GM18873 (cell line): ENCODE results near the gene SLC6A11.

Experiments
- ATAC-seq: cut with Tn5 transposase; IDR thresholded peaks from one replicate; pipeline ENCODE4 v1.9.1; 2021; ENCODE audit warnings: mild to moderate bottlenecking, moderate library complexity, moderate number of reproducible peaks; ENCODE audit not compliant: unreplicated experiment, low FRiP score

Gene SLC6A11

DNA sequence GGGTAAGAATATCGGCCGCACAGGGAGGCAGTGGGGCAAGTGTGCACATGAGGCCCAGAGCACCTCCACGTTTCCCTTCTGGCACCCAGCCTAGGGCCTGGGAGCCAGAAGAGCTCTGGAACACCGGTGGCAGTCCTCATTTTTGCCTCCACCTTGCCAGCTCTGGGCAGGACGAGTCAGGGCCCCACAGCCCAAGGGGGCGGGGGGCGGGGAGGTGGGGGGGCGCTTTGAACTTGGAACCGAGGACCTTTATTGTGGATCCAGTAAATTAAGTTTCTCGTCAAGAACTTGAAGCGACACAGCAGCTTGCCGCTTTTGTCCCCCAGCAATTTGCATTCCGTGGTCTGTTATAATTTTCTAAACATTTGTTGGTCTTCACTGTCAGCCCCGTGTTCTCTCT is 66.8 kb downstream of the SLC6A11 start:
- no peak for ATAC-seq

DNA sequence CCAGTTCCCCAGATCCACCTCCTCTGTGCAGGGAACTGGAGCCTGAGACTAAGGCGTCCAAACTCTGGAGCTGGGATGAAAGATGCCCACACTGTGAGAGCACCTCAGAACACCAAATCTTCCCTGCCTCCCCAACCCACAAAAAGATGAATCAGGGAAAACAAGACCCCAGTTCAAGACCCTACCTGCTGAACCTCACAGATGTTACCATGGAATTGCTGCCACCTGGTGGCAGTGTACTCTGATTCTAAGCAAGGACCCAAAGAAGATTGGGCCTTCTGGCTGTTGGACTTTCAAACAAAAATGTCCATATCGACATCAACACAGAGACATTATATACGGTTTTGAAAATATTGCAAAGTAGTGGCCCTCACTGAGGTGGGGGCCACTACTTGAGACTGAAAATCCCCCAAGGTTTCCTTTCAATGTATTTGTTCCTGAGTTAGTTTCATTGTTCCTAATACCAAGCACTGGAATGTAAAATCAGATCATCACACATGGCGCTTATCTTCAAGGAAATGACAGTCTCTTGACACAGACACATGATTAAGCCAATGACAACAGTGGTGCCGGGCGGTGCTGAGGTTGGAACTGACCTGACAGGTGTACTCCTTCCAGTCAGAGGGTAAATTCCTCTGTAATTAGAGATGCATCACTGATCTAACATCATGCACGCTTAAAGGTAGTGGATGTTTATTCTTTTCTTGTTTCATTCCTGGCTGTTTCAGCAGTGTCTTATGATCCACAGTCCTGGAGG is 67.6 kb downstream of the SLC6A11 start:
- no peak for ATAC-seq

DNA sequence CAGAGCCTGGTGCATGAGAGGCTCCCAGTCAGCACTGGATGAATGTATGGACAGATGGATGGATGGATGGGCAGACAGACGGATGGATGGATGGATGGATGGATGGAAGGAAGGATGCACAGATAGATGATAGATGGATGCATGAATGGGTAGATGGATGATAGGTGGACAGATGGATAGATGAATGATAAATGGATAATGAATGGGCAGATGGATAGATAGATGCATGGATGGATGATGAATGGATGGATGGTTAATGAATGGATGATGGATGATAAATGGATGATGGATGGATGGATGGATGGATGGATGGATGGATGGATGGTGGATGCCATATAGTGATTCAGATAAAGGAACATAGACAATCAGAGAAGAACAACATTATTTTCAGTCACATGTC is 71.0 kb downstream of the SLC6A11 start:
- no peak for ATAC-seq

DNA sequence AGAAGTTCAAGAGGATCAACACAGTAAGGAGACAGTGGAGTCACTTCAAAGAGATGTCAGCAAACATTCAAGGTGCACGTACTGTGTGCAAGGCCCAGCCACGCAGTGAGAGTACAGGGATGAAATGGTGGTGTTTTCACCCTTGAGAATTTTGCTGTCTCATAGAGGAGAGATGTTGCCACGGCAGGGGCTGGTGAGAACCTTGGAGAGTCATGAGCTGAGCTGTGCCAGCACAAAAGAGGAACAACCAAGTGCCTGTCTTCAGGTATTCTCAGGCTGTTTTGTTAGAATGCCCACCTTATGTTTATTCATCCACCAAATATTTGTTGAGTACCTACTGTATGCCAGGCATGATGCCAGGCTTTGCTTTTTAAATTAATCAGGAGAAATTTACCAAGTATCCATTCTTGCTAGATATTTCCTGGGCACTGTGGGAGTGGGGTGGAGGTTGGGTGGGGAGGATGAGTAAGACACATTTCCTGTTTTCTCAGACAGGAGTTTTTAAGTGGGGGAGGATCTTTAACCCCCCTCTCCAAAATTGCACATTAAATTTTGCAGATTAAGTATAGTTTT is 72.6 kb downstream of the SLC6A11 start:
- no peak for ATAC-seq

DNA sequence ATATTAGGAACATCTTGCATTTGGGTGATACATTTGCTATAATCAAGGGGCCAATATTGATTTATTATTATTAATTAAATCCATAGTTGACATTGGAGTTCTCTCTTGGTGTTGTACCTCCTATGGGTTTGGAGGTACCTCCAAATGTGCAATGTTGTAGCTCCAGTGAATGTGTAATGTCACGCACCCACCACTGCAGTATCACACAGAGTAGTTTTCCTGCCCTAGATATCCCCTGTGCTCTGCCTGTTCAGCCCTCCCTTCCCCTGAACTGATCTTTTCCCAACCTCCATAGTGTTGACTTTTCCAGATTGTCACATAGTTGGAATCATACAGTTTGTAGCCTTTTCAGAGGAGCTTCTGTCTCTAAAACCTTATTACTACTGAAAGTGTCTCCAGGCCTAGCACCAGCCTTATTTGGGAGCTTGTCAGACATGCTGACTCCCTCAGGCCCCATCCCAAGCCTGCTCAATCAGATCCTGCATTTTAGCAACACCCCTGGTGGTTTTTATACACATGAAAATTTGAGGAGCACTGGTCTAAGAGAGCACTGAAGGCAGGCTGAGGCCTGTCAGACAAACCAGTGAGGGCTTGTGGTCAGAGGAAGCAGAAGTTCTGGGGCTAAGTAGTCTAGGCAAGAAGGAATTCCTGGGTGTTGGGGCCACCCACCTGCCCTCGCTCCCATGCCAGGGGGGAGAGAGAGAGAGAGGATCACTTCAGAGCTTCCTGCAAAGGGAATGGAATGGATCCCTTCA is 73.4 kb downstream of the SLC6A11 start:
- no peak for ATAC-seq

DNA sequence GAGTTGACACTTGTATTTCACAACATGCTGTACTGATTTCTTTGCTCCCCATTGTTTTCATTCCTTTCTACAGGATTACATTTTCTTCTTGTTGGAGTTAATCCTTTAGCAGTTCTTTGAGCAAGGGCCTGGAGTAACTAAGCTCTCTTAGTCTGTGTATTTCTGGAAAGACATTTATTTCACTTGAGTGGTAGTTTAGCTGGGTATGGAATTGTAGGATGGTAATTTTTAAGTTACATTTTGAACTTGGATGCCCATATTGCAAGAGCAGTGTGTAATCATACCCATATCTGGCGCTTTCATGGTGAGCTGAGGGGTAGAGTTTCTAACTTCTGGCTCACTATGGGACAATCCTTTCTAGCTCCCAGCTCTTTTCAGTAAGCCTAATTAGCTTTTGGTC is 74.6 kb downstream of the SLC6A11 start:
- ATAC-seq: no peak

DNA sequence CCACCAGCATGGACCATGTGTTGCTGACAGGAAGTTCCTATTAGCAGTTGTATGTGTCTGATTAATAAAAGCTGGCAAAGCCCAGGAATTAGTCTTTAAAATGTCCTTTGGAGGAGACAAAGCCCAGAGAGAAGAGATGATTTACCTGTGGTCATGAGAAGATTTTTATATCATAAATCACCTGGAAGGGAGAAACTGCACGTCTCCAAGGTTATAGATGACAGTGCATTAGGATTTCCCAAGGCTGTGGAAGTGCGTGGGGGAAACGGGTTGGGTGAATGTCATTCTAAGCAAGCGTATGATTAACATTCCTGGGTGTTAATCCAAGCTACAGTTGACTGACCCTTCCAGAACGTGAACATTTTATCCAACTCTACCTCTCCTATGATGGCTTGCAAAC is 76.6 kb downstream of the SLC6A11 start:
- no peak for ATAC-seq

DNA sequence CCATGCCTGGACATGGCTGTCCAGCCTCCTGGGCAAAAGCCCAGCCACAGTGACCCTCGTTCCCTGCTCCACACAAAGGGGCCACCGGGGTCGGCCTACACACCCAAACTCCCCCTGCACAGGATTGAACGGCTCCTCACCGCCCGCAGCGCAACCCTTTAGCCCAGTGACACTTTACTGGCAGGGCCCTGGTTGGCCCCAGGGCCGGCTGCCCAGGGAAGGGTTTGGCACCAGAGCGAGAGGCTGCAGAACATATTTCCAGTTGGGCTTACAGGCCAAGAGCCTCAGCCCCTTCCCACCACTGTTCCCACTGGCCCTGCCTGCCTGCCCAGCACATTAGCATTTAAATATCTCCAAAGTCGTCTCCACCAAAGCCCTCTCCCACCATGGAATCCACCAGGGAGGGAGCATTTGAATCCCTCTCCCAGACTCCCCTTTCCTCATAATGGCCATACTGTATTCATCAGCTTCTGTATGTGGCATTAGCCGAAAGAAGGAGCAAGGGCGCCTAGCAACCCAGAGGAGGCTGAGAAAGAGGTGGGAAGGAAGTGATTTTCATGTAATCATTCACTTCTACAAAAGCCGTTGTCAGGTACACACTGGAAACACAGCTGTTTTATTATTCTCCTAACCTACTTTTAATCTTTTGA is 85.4 kb downstream of the SLC6A11 start:
- no peak for ATAC-seq

DNA sequence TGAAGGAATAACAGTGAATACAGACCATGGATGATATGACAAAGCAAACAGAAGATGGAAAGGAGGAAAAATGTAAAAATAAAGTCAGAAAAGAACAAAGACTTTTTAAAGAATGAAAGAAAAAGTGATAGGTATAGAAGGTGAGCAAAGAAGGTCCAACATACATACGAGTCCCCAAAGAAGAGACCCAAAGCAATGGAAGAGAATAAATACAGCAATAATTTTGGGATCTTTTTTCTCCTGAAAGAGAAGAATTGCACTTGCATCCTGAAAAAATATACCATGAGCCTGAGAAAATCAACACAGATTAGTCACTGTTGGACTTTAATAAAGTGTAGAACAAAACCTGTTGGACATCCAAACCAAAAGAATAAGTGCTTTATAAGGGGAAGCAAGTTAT is 91.2 kb downstream of the SLC6A11 start:
- no peak for ATAC-seq

DNA sequence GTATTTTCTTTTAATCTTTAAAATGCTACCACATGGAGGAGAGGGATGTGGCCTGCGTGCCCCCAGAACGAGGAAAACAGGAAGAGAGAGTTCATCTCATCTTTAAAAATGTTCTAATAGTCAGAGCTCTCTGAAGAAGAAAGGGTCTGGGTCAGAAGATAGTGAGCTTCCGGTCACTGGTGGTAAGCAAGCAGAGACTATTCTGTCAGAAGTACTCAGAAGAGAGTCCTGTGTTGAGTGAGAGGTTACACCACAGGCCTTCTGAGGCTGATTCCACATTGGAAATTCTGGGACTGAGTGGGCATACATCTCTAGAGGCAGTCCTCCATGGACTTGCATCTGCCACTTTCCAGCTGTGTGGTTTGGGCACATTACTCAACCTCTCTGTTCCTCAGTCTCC is 94.3 kb downstream of the SLC6A11 start:
- ATAC-seq: no peak

DNA sequence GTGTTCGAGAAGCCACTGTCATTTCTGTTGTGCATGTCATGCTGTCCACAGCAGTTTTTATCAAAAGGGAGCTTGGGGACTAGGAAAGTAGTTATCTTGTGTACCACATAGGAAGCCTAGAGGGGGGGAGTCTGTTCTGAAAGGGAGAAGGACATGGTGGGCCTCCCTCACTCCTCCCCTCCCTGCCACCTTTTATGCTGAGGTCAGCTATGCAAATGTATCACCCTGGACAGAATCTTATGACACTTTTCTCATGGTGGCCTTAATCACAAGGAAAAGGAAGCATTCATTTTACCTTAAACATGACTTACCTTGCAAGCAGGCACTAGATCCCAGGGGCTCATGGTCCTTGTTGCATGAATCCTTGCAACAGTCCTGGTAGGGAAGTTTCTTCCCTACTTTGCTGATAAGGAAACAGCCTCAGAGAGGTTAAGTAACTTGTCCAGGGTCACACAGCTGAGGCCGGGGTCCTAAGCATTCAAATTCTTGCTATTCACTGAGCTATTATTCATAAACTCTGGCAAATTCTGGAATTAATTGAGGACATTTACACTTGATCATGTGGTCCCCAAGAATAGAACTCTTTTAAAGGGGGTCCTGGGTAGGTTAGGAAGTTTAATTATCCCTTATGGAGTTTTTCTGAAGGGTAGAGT is 95.4 kb downstream of the SLC6A11 start:
- ATAC-seq: no peak

DNA sequence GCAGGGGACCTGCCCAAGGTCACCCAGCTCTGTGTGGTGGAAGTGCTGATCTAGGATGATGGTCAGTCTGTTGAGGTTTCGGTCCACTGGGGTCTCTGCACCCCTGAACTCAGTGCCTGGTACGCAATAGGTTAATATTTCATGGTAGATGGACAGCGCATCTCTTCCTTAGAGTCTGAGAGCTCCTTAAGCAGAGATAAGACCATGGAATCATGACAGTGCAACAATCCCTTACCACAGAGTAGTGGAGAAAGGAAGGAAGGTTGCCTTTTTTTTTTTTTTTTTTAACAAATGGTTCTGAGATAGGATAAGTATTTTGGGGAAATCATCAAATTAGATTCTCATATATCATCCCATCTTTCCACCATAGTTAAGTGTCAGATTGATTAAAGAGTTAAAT is 96.8 kb downstream of the SLC6A11 start:
- ATAC-seq: no peak

DNA sequence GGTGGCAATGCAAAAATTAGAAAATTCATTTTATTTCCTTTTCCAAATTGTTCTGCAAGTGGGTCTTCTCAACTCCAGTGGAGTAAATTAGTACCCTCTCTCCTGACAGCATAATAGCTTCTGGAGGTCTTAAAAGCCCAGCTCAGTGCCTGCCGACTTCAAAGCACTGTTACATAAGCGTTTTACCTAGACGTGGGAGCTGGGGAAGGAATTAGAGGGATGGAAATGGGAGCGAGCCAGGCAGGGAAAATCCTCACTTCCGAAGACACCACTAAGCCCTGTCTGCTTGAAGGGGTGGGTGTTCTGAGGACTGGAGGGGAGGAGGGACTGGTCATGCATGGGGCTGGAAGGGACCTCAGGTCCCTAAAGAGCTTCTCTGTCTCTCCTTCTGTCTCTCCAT is 99.3 kb downstream of the SLC6A11 start:
- ATAC-seq: no peak

DNA sequence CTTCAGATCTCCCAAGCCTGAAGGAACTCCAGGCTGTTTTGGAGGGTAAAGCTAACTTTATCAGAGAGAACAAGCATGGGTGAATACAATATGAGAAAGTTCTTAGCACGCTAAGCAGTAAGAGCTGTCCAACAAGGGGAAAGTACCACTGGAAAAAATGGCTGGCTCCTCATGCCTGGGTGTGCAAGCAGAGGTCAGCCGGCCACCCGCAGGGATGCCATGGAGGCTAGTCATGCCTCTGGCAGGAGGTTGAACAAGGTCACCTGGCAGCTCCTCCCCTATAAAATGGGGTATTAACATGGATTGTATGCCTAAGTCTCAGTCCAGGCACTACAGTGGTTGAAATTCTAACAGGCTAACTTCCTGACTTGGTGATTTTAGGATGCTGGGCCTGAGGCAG is 101.1 kb downstream of the SLC6A11 start:
- no peak for ATAC-seq

DNA sequence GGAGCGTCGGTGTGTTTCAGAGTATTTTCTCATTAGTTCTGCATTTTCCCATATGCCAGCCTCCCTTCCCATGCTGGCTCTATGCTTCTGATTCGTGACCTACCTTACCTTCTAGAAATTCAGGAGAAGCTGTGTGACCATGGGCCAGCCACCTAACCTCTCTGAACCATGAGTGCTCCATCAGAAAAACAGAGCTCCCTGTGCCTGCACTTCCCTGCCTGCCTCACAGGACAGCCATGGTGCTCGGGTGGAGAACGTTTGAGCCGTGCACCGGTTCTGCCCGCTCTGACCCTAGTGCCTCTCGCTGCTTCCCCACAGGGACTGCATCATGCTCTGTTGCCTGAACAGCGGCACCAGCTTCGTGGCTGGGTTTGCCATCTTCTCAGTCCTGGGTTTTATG is 102.0 kb downstream of the SLC6A11 start:
- no peak for ATAC-seq

DNA sequence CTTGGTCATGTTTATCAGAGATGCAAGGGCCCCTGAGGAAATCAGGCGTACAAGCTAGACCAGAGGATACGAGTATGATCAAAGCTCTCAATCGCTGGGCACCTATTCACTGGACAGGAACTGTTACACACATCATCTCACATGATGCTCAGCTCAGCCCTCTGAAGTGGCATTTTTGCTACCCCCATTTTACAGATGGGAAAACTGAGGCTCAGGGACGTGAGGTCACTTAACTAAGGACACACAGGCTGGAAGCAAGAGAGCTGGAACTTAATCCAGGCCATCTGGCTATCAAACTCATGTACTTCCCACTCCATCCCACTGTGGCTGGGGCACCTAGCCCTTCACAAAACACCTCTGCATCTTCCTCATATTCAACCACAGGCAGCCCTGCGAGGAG is 103.6 kb downstream of the SLC6A11 start:
- no peak for ATAC-seq

DNA sequence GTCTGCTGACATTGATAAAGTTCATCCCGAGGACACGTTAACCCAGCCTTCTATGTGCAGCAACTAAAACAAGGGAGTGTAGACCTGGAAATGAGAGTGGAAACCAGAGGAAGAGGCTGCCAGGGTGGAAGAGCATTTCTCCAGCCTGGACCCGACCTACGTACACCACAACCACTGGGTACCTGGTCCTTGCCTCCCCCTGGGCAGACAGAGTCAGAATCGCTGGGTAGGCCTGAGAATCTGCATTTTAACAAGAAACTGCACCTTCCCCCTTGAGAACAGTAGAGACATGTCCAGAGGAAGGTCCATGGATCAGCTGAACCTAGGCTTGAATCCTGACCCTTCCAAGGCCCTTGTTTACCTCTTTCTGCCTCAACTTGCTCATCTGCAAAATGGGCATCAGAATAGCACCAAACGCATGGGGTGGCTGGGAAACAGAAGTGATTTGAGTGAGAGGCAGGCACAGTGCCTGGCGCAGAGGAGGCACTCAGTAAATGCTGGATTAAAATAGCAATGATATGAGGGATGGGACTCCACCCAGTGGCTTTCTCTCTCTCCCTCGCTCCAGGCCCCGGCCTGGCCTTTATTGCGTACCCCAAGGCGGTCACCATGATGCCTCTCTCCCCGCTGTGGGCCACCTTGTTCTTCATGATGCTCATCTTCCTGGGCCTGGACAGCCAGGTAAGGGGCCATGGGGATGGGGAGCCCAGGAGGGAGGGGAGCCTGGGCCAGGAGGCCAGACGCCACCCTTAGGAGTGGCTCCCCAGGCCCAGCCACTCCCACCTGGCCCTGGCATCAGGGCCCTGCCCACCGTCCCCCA is 109.6 kb downstream of the SLC6A11 start:
- ATAC-seq: no peak

DNA sequence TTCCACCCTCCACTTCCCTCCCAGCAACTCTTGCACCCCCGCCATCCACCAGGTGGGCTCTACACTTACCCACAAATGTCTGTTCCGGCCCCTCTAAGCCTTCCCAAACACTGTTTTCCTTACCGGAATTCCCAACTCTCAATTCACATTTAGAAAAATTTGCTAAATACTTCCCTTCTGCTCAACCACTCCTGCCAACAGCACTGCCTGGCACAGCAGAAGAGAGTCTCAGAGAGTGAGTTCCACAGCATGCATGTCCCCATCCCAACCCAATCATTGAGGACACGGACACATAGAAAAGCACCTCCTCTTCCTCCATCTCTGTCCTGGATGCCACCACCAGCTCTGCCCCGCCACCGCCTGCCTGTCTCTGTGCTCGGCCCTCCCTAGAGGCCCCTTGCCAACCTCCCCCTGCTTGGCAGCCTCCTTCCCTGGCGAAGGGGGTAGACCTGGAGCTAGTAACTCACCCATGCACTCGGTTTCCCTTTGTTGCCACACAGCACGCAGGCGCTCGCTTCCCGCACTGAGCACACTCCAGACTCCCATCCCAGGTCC is 110.3 kb downstream of the SLC6A11 start:
- no peak for ATAC-seq

DNA sequence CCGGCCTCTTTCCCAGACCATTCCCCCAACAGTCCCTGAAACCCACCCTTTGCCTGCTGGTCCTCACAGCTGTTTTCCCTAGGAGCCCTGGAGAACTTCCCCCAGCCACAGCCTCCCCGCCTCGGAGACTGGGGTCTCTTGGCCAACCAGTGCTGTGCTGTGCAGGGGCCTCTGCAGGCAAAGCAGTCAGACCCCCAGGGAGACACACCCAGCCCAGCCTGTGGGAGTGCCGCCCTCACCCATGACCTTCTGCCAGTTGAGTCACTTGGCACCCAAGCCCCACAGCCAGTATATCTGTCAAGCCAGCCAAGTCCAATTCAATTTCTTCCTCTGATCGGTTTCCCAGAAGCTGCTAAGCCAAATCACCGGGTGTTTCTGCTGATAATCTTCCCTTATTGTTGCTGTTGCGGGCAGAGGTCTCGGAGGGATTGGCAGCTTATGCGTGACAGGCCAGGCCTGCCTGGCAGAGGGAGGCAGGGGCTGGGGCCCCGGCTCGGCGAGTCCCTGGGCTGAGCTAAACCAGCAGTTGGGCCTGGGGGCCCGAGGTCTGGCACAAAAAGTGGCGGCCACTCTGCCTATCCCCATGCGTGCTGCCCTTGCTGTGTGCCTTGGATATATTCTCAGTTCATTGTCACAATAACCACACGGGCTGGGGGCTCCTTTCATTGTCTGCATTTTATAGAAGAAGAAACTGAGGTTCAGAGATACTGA is 110.9 kb downstream of the SLC6A11 start:
- ATAC-seq: no peak
